ENCODE data around the gene NCAM2.

The NCAM2 gene

GRCh38 chr21:21468003-21468402, 469.8 kb downstream of the NCAM2 start:
- Histone ChIP-seq H3K9ac (ENCODE audit: low read depth, low read length, poor library complexity, severe bottlenecking) (no peak overlapping the region), H3K79me2 (ENCODE audit: insufficient read depth, low read length) (no peaks in the 10 kb centered on the region), H3F3A (ENCODE audit: low read depth) (no peaks in the 10 kb centered on the region), H3K4me3 (ENCODE audit: low read length, poor library complexity, severe bottlenecking) (no peak overlapping the region), H3K9me3 (ENCODE audit: insufficient read depth, low read depth, low read length) (no peaks in the 10 kb centered on the region), H3K4me1 (ENCODE audit: insufficient read depth, low read length, poor library complexity, severe bottlenecking) (no peaks in the 10 kb centered on the region), H3K27me3 (ENCODE audit: insufficient read depth, low read length, poor library complexity, severe bottlenecking) (no peaks in the 10 kb centered on the region), H4K20me1 (ENCODE audit: insufficient read depth, low read length, poor library complexity, severe bottlenecking) (no peaks in the 10 kb centered on the region), H3K4me2 (ENCODE audit: low read depth, low read length, poor library complexity, severe bottlenecking) (no peak overlapping the region), H2AFZ (ENCODE audit: low read length) (no peak overlapping the region), H3K36me3 (ENCODE audit: insufficient read depth, low read length) (no peaks in the 10 kb centered on the region), H3K9me2 (replicated peaks; ENCODE audit: low read depth, low read length) (no peaks in the 10 kb centered on the region)
- TF ChIP-seq, protein P1, sequence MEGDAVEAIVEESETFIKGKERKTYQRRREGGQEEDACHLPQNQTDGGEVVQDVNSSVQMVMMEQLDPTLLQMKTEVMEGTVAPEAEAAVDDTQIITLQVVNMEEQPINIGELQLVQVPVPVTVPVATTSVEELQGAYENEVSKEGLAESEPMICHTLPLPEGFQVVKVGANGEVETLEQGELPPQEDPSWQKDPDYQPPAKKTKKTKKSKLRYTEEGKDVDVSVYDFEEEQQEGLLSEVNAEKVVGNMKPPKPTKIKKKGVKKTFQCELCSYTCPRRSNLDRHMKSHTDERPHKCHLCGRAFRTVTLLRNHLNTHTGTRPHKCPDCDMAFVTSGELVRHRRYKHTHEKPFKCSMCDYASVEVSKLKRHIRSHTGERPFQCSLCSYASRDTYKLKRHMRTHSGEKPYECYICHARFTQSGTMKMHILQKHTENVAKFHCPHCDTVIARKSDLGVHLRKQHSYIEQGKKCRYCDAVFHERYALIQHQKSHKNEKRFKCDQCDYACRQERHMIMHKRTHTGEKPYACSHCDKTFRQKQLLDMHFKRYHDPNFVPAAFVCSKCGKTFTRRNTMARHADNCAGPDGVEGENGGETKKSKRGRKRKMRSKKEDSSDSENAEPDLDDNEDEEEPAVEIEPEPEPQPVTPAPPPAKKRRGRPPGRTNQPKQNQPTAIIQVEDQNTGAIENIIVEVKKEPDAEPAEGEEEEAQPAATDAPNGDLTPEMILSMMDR (conservative IDR thresholded peaks at IDR 0.05; ENCODE audit: low read length) = no peak
- TF ChIP-seq EZH2phosphoT487 (IDR thresholded peaks at IDR 0.05; ENCODE audit: borderline replicate concordance) = no peak

- Histone ChIP-seq H3K27me3 (ENCODE audit: insufficient read depth, low read length, poor library complexity, severe bottlenecking) (no peaks in the 10 kb centered on the region), H3K4me1 (ENCODE audit: insufficient read depth, low read length, poor library complexity, severe bottlenecking) (no peaks in the 10 kb centered on the region), H3K79me2 (ENCODE audit: insufficient read depth, low read length) (no peaks in the 10 kb centered on the region), H3F3A (ENCODE audit: low read depth) (no peaks in the 10 kb centered on the region), H4K20me1 (ENCODE audit: insufficient read depth, low read length, poor library complexity, severe bottlenecking) (no peaks in the 10 kb centered on the region), H3K9me3 (ENCODE audit: insufficient read depth, low read depth, low read length) (no peaks in the 10 kb centered on the region), H3K4me2 (ENCODE audit: low read depth, low read length, poor library complexity, severe bottlenecking) (no peak overlapping the region), H3K9ac (ENCODE audit: low read depth, low read length, poor library complexity, severe bottlenecking) (no peak overlapping the region), H3K36me3 (ENCODE audit: insufficient read depth, low read length) (no peaks in the 10 kb centered on the region), H2AFZ (ENCODE audit: low read length) (no peak overlapping the region), H3K9me2 (replicated peaks; ENCODE audit: low read depth, low read length) (no peaks in the 10 kb centered on the region), H3K4me3 (ENCODE audit: low read length, poor library complexity, severe bottlenecking) (no peak overlapping the region)
- TF ChIP-seq, protein P1 (conservative IDR thresholded peaks at IDR 0.05; ENCODE audit: low read length) = no peak
- TF ChIP-seq EZH2phosphoT487 (IDR thresholded peaks at IDR 0.05; ENCODE audit: borderline replicate concordance) = no peak
These were observed 483.0 kb downstream of the NCAM2 start for GRCh38 chr21:21481239-21481638.

GRCh38 chr21:21508859-21509258, 510.6 kb downstream of the NCAM2 start:
- Histone ChIP-seq H2AFZ (ENCODE audit: low read length) (no peak overlapping the region), H4K20me1 (ENCODE audit: insufficient read depth, low read length, poor library complexity, severe bottlenecking) (no peaks in the 10 kb centered on the region), H3K4me1 (ENCODE audit: insufficient read depth, low read length, poor library complexity, severe bottlenecking) (no peaks in the 10 kb centered on the region), H3K36me3 (ENCODE audit: insufficient read depth, low read length) (no peaks in the 10 kb centered on the region), H3K9me3 (ENCODE audit: insufficient read depth, low read depth, low read length) (no peaks in the 10 kb centered on the region), H3K9ac (ENCODE audit: low read depth, low read length, poor library complexity, severe bottlenecking) (no peak overlapping the region), H3K27me3 (ENCODE audit: insufficient read depth, low read length, poor library complexity, severe bottlenecking) (no peaks in the 10 kb centered on the region), H3K4me3 (ENCODE audit: low read length, poor library complexity, severe bottlenecking) (no peak overlapping the region), H3K79me2 (ENCODE audit: insufficient read depth, low read length) (no peaks in the 10 kb centered on the region), H3F3A (ENCODE audit: low read depth) (no peaks in the 10 kb centered on the region), H3K9me2 (replicated peaks; ENCODE audit: low read depth, low read length) (no peaks in the 10 kb centered on the region), H3K4me2 (ENCODE audit: low read depth, low read length, poor library complexity, severe bottlenecking) (no peak overlapping the region)
- TF ChIP-seq EZH2phosphoT487 (IDR thresholded peaks at IDR 0.05; ENCODE audit: borderline replicate concordance) = no peak
- TF ChIP-seq, protein P1 (conservative IDR thresholded peaks at IDR 0.05; ENCODE audit: low read length) = no peak

Data from Loucy (cell line).